GM18951 (cell line): ENCODE measurements around the gene SEMA5A.

ENCODE experiments used
- POLR2A ChIP-seq: IDR thresholded peaks from 4 replicates; pipeline ENCODE4 v1.6.1; 2011; ENCODE audit warnings: mild to moderate bottlenecking; ENCODE audit not compliant: insufficient read length, insufficient read depth; ENCODE audit errors: extremely low read depth
- in situ Hi-C: fragments of 300-500 bp; cut with MboI; formaldehyde crosslinking; loops from one replicate; pipeline ENCODE4 v1.12.0; 2022; ENCODE audit warnings: low sequenced_read_pairs, mixed read lengths, inconsistent platforms; ENCODE audit not compliant: unreplicated experiment

SEMA5A gene

GRCh38 chr5:9124071-9124470, 421.8 kb downstream of the SEMA5A start:
- in situ Hi-C loops = no loop called here
- TF ChIP-seq POLR2A = no peak

GRCh38 chr5:9122528-9122927, 423.3 kb downstream of the SEMA5A start:
- TF ChIP-seq POLR2A = no peak
- in situ Hi-C loops = no loop called here

DNA sequence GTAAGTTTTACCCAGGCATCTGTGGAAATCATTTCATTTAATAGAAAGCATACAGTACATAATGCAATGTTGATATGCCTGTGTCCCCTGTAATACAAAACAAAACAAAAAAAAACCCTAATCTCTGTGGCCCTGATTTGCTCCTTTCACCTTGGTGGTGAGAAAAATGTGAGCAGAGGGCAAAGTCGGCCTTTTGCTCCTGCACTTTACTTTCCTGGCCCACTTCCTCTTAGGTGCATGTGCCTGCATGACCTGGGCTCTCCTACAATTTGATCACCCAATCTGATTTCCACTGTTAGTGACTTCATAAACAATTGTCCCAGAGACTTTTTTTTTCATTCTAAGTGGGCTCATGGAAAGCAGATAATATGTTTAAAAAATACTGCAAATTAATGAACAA, 424.3 kb downstream of the SEMA5A start:
- no peak for TF ChIP-seq POLR2A
- in situ Hi-C loops = no loop called here

DNA sequence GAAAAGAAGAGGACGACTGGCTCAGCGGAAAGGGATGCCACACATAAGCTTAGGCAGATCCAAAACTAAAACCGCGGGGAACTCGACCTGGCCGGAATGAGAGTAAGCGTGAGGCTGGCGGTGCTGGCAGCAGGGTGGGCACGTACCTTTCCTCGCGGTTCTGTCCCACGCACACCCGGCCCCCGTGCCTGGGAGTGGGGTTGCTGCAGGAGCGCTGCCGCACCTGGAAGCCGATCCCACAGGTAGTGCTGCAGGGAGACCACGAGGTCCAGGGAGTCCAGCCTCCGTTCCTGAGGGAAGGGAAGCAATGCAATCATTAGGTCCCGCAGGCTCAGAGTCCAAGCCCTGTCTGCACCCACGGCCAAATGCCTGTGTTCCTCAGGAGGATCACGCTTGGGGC, 427.0 kb downstream of the SEMA5A start:
- no peak for TF ChIP-seq POLR2A
- in situ Hi-C loops = no loop called here

GRCh38 chr5:9115093-9115492, 430.8 kb downstream of the SEMA5A start:
- TF ChIP-seq POLR2A = no peak
- in situ Hi-C loops = no loop called here

GRCh38 chr5:9112520-9113291, 433.2 kb downstream of the SEMA5A start:
- in situ Hi-C loops = no loop called here
- TF ChIP-seq POLR2A = no peak

GRCh38 chr5:9108162-9108561, 437.7 kb downstream of the SEMA5A start:
- in situ Hi-C loops = no loop called here
- no peak for TF ChIP-seq POLR2A

- in situ Hi-C loops = no loop called here
- TF ChIP-seq POLR2A = no peak
These were observed 440.0 kb downstream of the SEMA5A start for GRCh38 chr5:9105851-9106250.

DNA sequence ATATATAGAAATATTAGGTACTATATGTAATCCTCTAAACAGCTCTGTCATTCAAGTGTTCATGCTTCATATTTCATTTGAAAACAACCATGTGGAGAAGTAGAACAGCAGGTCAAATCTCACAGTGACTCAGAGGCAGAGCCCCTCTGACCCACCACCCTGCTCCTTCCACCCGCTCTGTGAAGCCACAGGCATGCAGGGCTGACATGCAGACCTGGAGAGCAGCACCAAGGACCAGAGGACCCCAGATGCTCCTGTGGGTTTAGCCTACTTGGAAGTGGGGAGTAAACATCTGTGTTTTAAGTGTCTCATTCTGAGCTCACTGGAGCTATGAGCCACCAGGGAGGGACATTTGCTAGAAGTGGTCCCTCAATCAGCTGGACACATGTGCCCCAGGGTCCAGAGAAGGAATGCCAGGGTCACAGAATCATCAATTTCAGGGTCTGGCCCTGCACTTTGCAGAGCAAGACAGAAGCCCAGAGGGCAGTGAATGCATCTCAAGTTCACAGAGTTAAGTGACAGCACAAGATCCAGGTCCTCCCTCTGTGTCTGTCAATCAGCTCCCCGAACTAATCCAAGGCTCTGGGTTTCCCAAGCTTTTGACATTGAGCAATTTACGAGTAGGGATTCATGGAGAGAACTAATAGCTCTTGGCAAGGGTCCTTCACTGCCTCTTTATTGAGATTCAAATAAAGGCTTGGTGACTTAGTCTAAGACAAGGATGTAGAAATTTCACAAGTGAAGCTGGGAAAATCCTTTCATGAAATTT, 441.1 kb downstream of the SEMA5A start:
- in situ Hi-C loops = no loop called here
- no peak for TF ChIP-seq POLR2A

- TF ChIP-seq POLR2A = no peak
- in situ Hi-C loops = no loop called here
These were observed 442.6 kb downstream of the SEMA5A start for GRCh38 chr5:9103290-9103689.

- in situ Hi-C loops = no loop called here
- no peak for TF ChIP-seq POLR2A
These were observed 446.2 kb downstream of the SEMA5A start for GRCh38 chr5:9099689-9100088.

DNA sequence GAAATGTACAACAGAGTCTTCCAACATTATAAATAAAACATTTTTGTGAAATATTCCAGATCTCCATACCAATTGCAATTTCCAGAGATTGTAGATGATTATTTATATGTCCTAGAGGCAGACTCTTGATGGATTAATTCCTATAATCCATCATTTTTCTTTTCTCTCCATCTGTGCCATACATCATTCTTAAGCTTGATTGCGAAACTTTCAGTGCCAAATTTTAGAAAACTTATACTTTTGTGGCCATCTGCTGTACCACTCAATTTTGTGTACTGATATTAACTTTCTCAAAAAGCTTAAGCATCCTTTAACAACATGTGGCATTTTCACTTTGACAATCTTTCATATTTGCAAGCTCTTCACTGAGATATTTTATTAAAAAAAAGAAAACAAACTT, 446.9 kb downstream of the SEMA5A start:
- TF ChIP-seq POLR2A = no peak
- in situ Hi-C loops = no loop called here

GRCh38 chr5:9094582-9094981, 451.3 kb downstream of the SEMA5A start:
- in situ Hi-C loops = no loop called here
- no peak for TF ChIP-seq POLR2A

GRCh38 chr5:9091896-9092662, 453.8 kb downstream of the SEMA5A start:
- in situ Hi-C loops = no loop called here
- no peak for TF ChIP-seq POLR2A
